Pericardium fibroblast (primary cell): Measurements from ENCODE around the gene PYDC2. TPM values are rescaled to one million over a fixed set of nuclear protein-coding genes. Genes with fewer than 3 reads are reported as not detected.

Experiments used
- total RNA-seq: library from RNA; depleted of rRNA; stranded (reverse); fragments of >200 nt; gene quantifications from 2 replicates; pipeline ENCODE4 v1.2.3, GENCODE V29; 2015

The PYDC2 gene
- total RNA-seq = not detected in 2 replicates

DNA sequence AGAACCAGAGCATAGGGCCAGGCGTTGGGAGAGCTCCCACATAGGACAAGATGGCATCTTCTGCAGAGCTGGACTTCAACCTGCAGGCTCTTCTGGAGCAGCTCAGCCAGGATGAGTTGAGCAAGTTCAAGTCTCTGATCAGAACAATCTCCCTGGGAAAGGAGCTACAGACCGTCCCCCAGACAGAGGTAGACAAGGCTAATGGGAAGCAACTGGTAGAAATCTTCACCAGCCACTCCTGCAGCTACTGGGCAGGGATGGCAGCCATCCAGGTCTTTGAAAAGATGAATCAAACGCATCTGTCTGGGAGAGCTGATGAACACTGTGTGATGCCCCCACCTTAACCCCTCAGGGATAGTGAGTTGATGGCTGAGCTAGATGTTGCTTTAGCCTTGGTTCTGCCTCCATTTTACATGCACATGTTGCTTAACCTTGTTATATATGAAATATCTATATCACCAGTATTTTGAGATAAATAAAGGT, at the start of gene PYDC2:
PYDC2 (plus strand) TSS at position 51 of the 483 bp plus-strand sequence; CDS start at position 51, 0 bp downstream.

Other genes starting within 250 kb of the PYDC2 start
- 48.2 and 86.2 TPM in 2 replicates for gene CCDC50, start 131.8 kb upstream of the PYDC2 start, total RNA-seq
- 0.23 TPM in 1 of 2 replicates, not detected in the other for gene UTS2B, start 130.6 kb upstream of the PYDC2 start, total RNA-seq